Transverse colon (tissue), 3 donors: ENCODE measurements around the gene LIX1L.

ENCODE experiments used
- EP300 ChIP-seq: sonication (generic); formaldehyde crosslinking; IDR thresholded peaks from one replicate; pipeline ENCODE4 v1.6.1; 2017; ENCODE audit warnings: antibody characterized with exemption, low read depth
- TF ChIP-seq, protein P1 (sequence below), 5 experiments: fragments of 200-600 bp in 3 of 5; fragments of 450-650 bp in 2 of 5; sonication (generic) in 3 of 5; IDR thresholded peaks; 1 replicate in 2 of 5; 2 replicates in 3 of 5; pipeline ENCODE4 v1.5.1; 2016 to 2017; ENCODE audit warnings: antibody characterized with exemption in 5 of 5, inconsistent platforms in 3 of 5, mild to moderate bottlenecking in 2 of 5, moderate library complexity in 1 of 5

DNA sequence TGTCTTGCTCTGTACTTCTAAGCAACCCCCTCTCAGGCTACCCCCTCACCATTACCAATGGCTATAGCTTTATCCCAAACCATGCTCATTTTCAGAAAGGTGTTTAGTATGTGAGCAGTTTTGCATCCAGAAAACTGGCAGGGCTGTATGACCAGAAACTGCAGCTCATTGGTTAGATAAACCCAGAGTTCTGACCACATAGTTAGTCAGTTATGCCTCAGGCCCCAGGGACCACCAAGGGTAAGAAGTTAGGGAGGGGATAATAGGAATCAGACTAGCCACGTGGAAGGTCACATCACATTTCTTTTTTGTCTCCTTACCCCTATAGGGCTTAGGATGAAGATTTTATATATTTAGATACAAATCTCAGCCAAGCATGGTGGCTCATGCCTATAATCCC is 49.2 kb downstream of the LIX1L start:
- TF ChIP-seq EP300 = no peak
- TF ChIP-seq, protein P1, sequence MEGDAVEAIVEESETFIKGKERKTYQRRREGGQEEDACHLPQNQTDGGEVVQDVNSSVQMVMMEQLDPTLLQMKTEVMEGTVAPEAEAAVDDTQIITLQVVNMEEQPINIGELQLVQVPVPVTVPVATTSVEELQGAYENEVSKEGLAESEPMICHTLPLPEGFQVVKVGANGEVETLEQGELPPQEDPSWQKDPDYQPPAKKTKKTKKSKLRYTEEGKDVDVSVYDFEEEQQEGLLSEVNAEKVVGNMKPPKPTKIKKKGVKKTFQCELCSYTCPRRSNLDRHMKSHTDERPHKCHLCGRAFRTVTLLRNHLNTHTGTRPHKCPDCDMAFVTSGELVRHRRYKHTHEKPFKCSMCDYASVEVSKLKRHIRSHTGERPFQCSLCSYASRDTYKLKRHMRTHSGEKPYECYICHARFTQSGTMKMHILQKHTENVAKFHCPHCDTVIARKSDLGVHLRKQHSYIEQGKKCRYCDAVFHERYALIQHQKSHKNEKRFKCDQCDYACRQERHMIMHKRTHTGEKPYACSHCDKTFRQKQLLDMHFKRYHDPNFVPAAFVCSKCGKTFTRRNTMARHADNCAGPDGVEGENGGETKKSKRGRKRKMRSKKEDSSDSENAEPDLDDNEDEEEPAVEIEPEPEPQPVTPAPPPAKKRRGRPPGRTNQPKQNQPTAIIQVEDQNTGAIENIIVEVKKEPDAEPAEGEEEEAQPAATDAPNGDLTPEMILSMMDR (IDR thresholded peaks at IDR 0.05) = no peak
